DND-41 (cell line): ENCODE results near the gene TACR1.

ENCODE experiments used
- ATAC-seq: fragments of 200-7000 bp; cut with Tn5 transposase; 3 replicates; pipeline ENCODE4 v1.9.1; 2021; ENCODE audit warnings: low read depth; ENCODE audit not compliant: insufficient read depth
- DNase-seq: peaks from one replicate; pipeline ENCODE4 v3.0.0-alpha.2; 2020
- H2AFZ ChIP-seq: 2 replicates; pipeline ENCODE4 v1.6.0; 2012; ENCODE audit warnings: low read depth, low read length
- H3K27ac ChIP-seq: 2 replicates; pipeline ENCODE4 v1.5.1; 2012; ENCODE audit warnings: low read length, inconsistent platforms
- H3K27me3 ChIP-seq: fragments of 200-600 bp; sonication (generic); 2 replicates; pipeline ENCODE4 v1.6.0; 2012; ENCODE audit warnings: low read length, mild to moderate bottlenecking, inconsistent platforms; ENCODE audit not compliant: insufficient read depth, poor library complexity
- H3K36me3 ChIP-seq: 2 replicates; pipeline ENCODE4 v1.5.1; 2012; ENCODE audit warnings: low read length, inconsistent platforms; ENCODE audit not compliant: insufficient read depth
- H3K4me1 ChIP-seq: 2 replicates; pipeline ENCODE4 v1.5.1; 2012; ENCODE audit warnings: mild to moderate bottlenecking, low read length; ENCODE audit not compliant: insufficient read depth
- H3K4me2 ChIP-seq: 2 replicates; pipeline ENCODE4 v1.6.0; 2012; ENCODE audit warnings: mild to moderate bottlenecking, moderate library complexity, low read length, inconsistent platforms; ENCODE audit not compliant: insufficient read depth
- H3K4me3 ChIP-seq, 2 experiments: fragments of 200-600 bp in 1 of 2; shearing (Covaris generic) in 1 of 2; 2 replicates each; pipeline ENCODE4 v1.5.1; 2012 to 2016; ENCODE audit warnings: inconsistent platforms in 2 of 2, low read length in 2 of 2, mild to moderate bottlenecking in 2 of 2, low read depth in 1 of 2, moderate library complexity in 1 of 2
- H3K79me2 ChIP-seq: 2 replicates; pipeline ENCODE4 v1.6.0; 2012; ENCODE audit warnings: low read length, inconsistent platforms; ENCODE audit not compliant: insufficient read depth
- H3K9ac ChIP-seq: 2 replicates; pipeline ENCODE4 v1.6.0; 2012; ENCODE audit warnings: low read depth, mild to moderate bottlenecking, inconsistent platforms, low read length, moderate library complexity
- H3K9me3 ChIP-seq: 2 replicates; pipeline ENCODE4 v1.5.1; 2012; ENCODE audit warnings: low read length, moderate library complexity, mild to moderate bottlenecking, inconsistent platforms; ENCODE audit not compliant: insufficient read depth, severe bottlenecking
- H4K20me1 ChIP-seq: 2 replicates; pipeline ENCODE4 v1.6.0; 2012; ENCODE audit warnings: low read length; ENCODE audit not compliant: insufficient read depth
- EZH2 ChIP-seq: IDR thresholded peaks from 3 replicates; pipeline ENCODE4 v1.6.1; 2012; ENCODE audit warnings: borderline replicate concordance, low read depth, mild to moderate bottlenecking, moderate library complexity, low read length, inconsistent platforms; ENCODE audit not compliant: severe bottlenecking
- TF ChIP-seq, protein P1 (sequence below): IDR thresholded peaks from 2 replicates; pipeline ENCODE4 v1.5.1; 2012; ENCODE audit warnings: borderline replicate concordance, low read length, moderate library complexity, mild to moderate bottlenecking; ENCODE audit not compliant: poor library complexity, severe bottlenecking; ENCODE audit errors: extremely low read depth

Gene TACR1

DNA sequence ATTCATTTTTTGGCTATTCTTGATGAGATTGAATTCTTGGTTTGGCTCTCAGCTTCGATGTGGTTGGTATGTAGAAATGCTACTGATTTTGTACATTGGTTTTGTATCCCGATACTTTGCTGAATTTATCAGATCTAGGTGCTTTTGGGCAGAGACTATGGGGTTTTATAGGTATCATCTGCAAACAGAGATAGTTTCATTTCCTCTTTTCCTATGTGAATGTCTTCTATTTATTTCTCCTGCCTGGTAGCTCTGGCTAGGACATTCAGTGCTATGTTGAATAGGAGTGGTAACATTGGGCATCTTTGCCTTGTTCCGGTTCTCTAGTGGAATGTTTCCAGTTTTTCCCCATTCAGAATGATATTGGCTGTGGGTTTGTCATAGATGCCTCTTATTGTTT lies 5.5 kb upstream of the TACR1 start:
- Histone ChIP-seq H2AFZ (no peak overlapping the region), H3K4me1 (peaks cover 7% of the 10 kb centered on the region), H3K79me2 (no peaks in the 10 kb centered on the region), H3K4me3 (no peak overlapping the region), H4K20me1 (no peaks in the 10 kb centered on the region), H3K36me3 (no peaks in the 10 kb centered on the region), H3K27ac (no peak overlapping the region), H3K9ac (no peak overlapping the region), H3K9me3 (no peaks in the 10 kb centered on the region), H3K27me3 (no peaks in the 10 kb centered on the region), H3K4me2 (no peak overlapping the region)
- TF ChIP-seq, protein P1, sequence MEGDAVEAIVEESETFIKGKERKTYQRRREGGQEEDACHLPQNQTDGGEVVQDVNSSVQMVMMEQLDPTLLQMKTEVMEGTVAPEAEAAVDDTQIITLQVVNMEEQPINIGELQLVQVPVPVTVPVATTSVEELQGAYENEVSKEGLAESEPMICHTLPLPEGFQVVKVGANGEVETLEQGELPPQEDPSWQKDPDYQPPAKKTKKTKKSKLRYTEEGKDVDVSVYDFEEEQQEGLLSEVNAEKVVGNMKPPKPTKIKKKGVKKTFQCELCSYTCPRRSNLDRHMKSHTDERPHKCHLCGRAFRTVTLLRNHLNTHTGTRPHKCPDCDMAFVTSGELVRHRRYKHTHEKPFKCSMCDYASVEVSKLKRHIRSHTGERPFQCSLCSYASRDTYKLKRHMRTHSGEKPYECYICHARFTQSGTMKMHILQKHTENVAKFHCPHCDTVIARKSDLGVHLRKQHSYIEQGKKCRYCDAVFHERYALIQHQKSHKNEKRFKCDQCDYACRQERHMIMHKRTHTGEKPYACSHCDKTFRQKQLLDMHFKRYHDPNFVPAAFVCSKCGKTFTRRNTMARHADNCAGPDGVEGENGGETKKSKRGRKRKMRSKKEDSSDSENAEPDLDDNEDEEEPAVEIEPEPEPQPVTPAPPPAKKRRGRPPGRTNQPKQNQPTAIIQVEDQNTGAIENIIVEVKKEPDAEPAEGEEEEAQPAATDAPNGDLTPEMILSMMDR: no peak
- no peak for TF ChIP-seq EZH2
- ATAC-seq: no peak
- DNase-seq: no peak

DNA sequence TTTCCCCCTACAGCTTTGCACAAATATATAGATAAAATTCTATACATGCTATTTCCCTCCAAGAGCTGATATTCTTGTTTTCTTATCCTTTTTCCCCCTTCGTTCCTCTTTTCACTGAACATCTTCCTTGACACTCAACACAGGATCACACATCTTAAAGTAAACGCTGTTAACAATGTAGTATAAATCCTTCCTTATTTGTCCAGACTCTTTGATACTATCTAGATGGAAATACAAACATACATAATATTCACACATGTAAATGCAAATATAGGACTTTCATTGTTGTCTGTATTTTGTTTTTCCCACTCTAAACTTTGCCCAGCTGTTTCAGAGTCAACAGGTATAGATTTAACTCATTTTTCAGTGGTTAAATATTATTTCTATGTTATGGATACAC lies 3.0 kb upstream of the TACR1 start:
- TF ChIP-seq, protein P1: no peak
- TF ChIP-seq EZH2: no peak
- no peak for ATAC-seq

DNA sequence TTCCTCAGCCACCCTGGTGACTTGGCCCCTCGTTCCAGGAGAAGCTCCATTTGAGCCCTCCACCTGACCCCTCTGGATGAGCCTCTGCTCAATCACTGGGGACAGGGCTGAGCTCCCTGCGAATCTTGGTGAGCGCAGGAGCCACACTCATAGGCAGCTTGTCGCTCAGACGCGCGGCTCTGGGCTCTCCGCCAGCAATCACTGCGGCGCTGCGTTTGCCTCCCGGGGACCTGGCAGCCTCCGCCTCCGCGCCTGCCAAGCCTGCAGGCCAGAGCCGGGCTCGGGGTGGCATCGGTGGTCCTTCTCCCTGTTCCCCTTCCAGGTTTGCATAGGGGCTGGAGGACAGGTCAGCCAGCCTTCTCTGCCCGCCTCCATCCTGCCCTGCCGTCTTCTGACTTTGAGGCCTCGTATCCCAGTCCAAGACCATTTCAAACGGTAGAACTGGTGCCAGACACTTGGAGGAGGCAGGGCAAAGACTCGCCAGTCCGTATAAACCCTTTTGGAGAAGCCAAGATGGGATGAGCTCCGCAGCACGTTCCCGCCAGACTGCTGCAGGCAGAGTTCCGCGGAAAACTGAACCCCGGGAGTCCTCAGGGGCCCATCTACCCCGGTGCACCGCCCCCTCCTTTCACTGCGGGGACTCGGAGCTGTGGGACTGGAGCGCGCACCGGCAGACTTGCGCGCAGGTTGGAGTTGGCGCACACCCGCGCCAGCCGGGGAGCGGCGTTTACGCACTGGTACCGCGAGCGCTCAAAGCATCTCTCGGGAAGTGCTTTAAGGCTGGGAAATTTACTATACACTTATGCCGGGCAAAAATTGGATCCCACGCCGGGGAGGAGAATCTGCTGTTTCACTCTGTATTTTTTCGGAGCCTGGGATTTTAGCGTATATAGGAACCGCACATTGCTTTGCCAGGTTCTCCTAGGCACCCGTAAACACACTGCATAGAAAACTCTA lies 1.1 kb upstream of the TACR1 start:
- H3K27ac ChIP-seq: no peak overlapping the region
- H3K4me2 ChIP-seq: no peak overlapping the region
- DNase-seq: no peak
- H4K20me1 ChIP-seq: no peaks in the 10 kb centered on the region
- H2AFZ ChIP-seq: no peak overlapping the region
- TF ChIP-seq EZH2: no peak
- TF ChIP-seq, protein P1: no peak
- no peak overlapping the region for H3K4me3 ChIP-seq
- no peak for ATAC-seq
- no peaks in the 10 kb centered on the region for H3K4me1 ChIP-seq
- H3K79me2 ChIP-seq: no peaks in the 10 kb centered on the region
- no peak overlapping the region for H3K9ac ChIP-seq
- no peaks in the 10 kb centered on the region for H3K27me3 ChIP-seq
- H3K9me3 ChIP-seq: no peaks in the 10 kb centered on the region
- no peaks in the 10 kb centered on the region for H3K36me3 ChIP-seq

More for the DNA sequence above, 3.0 kb upstream of the TACR1 start:
- Histone ChIP-seq H3K9me3 (no peaks in the 10 kb centered on the region), H3K9ac (no peak overlapping the region), H3K4me2 (no peak overlapping the region), H3K4me3 (no peak overlapping the region), H3K79me2 (no peaks in the 10 kb centered on the region), H3K27ac (no peak overlapping the region), H2AFZ (no peak overlapping the region), H4K20me1 (no peaks in the 10 kb centered on the region), H3K27me3 (no peaks in the 10 kb centered on the region), H3K36me3 (no peaks in the 10 kb centered on the region), H3K4me1 (no peaks in the 10 kb centered on the region)
- no peak for DNase-seq
